GM23248 (cell line): ENCODE measurements around the gene LMO3.

Source experiments
- EZH2 ChIP-seq: fragments of 200-600 bp; sonication (generic); IDR thresholded peaks from 2 replicates; pipeline ENCODE4 v1.6.1; 2018; ENCODE audit warnings: antibody characterized with exemption, mild to moderate bottlenecking; ENCODE audit not compliant: insufficient read depth, poor library complexity, severe bottlenecking
- EZH2phosphoT487 ChIP-seq: fragments of 200-600 bp; sonication (generic); IDR thresholded peaks from 2 replicates; pipeline ENCODE4 v1.6.1; 2018; ENCODE audit warnings: antibody characterized with exemption, moderate library complexity, mild to moderate bottlenecking, low read depth; ENCODE audit not compliant: insufficient read depth

- no peak for TF ChIP-seq EZH2
- no peak for TF ChIP-seq EZH2phosphoT487
Observed at GRCh38 chr12:16581416-16581815, 24.5 kb downstream of the LMO3 start.
